Measurements from ENCODE around the gene ZMYM3.

GRCh38 chrX:71236836-71237235 is 17.1 kb downstream of the ZMYM3 start:
- TF ChIP-seq TCF4 (CRISPR knock-in tag; IDR thresholded peaks at IDR 0.05; ENCODE audit: borderline replicate concordance) (no peak), ZFP3 (CRISPR knock-in tag; IDR thresholded peaks at IDR 0.05) (no peak)

Data from SK-N-SH treated with all-trans-retinoic acid at 6 μM for 48 hours (cell line).